ENCODE results near the gene KCTD15.

KCTD15 gene, protein sequence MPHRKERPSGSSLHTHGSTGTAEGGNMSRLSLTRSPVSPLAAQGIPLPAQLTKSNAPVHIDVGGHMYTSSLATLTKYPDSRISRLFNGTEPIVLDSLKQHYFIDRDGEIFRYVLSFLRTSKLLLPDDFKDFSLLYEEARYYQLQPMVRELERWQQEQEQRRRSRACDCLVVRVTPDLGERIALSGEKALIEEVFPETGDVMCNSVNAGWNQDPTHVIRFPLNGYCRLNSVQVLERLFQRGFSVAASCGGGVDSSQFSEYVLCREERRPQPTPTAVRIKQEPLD

DNA sequence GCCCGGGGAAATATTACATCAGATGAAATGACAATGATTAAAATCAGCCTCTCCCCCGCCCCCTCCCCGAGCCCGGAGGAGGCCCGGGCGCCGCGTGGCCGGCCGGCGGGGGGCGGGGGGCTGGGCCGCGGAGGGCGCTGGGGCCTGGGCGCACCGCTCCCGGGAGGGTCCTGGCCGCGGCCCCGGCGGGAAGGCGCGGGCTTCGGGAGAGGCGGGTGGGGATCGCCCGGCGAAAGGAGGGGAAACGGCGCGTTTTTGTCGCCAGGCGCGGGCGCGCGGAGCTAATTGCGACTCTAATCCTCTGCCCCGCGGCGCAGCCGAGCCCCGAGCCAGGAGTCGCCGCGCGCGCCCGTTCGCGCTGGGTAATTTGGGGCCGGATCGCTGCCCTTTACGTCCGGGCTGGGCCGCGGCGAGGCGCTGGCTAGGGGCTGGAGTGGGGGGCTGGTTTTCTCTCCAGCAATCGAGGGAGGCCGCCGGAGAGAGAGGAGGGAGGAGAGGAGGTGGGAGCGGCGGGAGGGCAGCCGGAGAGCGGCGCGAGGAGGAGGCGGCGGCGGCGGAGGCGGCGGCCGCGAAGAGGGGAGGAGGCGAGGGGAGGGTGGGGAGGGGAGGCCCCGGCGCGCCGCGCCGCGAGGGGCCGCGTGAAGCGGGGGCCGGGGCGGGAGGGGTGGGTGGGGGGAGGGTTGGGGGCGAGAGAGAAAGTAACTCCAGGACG lies at the start of gene KCTD15:
Gene KCTD15, plus strand, starts transcription at position 707 of the 712 bp plus-strand sequence. CDS start 3,585 bp downstream, outside the sequence.
- no peak for DNase-seq

DNA sequence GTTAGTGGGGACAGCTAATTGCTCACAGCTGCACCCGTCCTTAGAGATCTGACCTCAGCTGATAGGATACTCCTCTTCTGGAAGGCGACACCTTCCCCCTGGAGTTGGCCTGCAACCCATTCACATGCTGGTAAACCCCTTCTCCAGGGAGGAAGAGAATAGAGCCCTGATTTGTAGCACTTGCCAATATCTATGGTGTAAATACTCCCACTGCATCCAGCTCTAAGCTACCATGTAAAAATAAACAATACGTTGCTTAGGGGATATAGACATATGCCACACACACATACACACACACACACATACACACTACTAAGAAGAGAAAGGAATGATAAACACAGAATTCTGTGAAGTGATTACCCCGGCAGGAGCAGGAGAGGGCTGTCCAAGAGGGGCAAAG lies 49.4 kb upstream of the KCTD15 start:
- DNase-seq, result no peak

DNA sequence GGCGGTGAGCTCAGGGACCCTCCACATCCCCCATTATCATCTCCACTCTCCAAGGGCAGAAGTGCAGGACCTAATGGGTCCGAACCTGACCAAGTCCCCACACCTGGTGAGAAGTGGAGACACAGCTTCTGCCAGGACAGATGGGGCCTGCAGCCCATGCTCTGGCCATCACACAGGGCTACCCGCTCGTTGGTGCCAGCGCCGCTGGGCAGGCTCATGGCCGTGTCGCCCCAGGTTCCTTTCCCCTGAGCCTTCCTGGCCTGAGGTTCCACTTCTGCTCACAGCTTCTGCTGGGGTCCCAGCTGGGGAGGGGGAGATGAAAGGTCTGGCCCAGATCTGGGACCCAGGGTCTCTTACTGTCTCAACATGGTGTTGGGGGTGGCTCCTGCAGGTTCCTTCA lies 48.4 kb upstream of the KCTD15 start:
- DNase-seq, result no peak

DNA sequence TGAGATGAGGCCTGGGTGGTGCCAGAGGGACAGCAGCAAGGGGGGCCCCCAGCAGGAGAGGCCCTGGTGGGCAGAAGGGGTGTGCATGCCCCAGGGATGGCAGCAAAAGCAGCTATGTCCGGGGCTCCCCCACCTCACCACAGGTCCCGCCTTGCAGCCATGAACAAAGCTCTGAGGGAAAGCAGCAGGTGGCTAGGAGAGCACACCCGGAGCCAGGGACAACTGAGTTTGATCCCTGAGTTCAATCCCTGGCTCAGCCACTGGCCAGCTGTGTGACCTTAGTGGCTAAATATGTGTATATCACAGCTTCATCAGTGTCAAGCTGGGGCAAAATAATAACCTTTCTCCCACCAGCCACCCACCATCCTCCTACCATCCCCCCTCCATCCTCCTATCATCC lies 47.7 kb upstream of the KCTD15 start:
- DNase-seq, result no peak

DNA sequence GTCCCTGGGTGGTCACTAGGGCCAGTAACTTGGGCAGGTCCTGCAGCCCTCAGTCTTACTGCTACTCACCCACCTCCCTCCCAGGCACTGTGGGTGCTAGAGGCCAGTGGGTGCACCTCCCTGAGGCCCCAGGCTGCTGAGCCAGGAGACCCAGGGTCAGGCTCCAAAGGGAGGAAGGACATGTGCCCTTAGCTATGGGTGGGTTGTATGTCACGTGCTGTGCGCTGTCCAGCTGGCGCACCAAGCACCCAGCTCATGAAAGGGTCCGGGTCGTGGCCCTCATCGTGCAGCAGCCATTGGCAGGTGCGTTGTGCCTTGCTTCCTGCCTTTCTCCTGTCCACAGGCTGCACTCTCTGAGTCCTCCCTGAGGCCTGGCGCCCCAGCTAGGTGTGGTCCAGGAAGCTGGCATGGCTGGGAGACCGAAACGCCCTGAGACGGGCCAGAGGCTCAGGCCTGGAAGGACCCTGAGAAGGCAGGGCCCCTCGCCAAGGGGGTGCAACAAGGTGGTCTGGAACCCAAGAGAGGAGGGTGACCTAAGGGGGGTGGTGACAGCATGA lies 47.0 kb upstream of the KCTD15 start:
- no peak for DNase-seq

DNA sequence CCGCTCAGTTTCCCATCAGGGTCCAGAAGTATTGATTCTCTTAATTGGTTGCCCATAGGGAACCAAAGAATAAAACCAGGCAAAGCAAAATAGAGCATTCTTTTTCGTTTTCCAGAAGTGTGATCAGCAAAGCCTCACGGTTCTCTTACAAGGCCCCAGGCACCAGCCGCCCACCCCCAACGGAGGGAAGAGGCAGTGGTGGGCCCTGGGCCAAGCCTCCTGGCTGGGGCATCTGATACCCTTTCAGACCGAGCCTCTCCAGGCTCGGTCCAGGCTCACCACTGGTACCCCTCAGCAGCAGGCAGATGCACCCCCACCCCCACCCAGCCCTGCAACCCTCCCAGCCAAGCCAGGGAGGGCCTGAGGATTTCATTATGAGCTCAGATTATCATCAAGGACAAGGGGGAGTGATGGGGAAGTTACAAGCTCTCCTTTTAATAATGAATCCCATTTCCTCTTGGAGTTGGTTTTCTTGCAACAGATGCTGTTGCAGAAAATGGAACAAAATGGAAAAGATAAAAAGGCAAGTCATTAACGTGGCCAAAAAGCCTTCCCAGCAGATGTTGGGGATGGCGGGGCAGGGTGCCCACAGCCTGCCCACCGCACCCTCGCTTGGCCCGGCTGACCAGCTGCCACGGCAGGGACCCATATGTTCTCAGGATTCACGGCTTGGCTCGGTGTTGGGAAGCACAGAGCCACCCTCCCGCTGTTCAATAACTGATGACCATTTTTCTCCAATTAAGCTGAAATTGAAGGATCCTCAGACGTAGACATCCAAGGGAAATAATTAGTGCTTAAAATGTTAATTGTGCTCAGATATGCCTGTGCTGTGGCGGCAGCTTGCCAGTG lies 45.9 kb upstream of the KCTD15 start:
- DNase-seq, result no peak

DNA sequence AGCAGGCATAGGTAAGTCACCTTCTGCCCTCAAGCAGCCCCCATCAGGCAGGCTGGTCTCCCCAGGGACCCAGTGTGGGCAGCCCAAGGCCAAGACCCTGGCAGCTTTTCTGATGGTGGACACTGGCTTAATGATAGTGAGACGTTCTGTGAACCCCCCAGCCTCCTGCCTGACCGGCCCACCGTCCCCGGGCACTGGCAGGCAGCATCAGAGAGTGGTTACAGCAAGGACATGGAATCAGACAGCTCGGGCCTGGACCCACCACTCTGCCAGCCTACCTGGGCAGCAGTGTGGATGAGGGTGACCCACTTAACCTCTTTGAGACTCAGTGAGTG lies 45.3 kb upstream of the KCTD15 start:
- DNase-seq, result no peak

DNA sequence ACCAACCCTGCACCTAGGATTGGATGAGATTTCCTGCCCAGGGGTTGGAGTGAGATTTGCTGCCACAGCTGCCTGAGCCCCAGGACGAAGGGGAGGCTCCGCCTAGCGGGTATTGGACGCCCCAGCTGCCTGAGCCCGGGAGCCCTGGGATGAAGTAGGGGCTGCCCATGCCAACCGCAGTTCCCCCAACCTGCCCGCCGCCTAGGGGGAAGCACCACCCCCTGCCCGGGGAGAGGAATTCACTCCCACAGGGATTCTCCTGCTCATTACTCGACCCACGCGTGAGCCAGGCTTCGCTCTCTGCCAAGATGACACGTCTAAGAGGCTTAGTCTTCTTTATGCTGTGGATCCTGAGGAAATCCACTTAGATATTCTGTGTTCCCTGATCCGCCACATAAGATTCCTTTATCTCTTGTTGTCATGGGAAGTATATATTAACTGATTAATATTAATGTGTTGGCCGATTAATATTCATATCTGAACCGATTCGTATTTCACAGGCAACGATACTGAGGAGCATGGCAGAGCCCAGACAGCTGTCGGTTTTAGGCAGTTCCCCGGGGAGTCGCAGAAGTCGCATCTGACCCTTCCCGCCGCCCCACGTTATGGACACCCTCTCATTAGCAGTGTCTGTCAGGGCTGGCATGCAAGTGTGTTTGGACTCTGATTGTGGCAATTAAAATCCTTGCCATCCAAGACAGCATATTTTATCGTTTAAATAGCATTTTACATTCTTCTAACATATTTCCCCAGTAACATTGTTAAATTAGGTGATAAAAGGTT lies 44.5 kb upstream of the KCTD15 start:
- DNase-seq, result no peak

DNA sequence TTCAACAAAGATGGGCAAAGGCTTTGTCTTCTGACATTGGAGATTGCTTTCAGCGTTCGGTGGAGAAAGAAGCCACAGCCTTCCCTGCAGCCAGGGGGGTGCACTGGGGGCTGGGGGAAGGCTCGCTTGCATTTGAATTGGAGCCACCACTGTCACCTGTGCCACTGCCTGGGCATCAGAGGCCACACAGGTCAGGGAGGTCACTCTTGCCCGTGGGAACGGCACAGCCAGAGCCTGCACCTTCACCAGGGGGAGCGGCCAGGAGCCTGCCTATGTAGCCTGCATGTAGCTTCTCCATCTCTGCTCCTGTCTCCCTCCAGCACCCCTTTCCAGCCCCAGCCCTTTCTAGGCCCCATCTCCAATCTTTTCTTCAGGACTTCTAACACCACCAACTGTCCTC lies 43.7 kb upstream of the KCTD15 start:
- no peak for DNase-seq

DNA sequence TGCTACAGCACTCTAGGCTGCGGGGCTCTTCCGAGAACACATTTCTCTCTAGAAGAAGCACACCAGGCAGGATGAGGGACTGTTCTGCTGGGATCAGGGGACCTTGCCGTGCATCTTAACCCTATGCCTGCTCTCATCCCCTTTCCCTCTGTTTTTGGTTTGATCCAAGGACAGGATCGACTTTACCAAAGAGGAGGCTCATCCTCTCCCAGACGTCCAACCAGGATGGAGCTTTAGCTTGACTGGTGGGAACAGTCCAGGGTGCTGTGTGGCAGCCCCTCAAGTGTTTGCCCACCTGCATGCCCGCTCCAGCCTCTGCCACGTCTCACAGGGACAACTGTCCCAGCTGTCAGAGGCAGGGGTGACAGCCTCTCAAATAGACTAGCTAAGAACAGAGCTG lies 42.3 kb upstream of the KCTD15 start:
- DNase-seq, result no peak

DNA sequence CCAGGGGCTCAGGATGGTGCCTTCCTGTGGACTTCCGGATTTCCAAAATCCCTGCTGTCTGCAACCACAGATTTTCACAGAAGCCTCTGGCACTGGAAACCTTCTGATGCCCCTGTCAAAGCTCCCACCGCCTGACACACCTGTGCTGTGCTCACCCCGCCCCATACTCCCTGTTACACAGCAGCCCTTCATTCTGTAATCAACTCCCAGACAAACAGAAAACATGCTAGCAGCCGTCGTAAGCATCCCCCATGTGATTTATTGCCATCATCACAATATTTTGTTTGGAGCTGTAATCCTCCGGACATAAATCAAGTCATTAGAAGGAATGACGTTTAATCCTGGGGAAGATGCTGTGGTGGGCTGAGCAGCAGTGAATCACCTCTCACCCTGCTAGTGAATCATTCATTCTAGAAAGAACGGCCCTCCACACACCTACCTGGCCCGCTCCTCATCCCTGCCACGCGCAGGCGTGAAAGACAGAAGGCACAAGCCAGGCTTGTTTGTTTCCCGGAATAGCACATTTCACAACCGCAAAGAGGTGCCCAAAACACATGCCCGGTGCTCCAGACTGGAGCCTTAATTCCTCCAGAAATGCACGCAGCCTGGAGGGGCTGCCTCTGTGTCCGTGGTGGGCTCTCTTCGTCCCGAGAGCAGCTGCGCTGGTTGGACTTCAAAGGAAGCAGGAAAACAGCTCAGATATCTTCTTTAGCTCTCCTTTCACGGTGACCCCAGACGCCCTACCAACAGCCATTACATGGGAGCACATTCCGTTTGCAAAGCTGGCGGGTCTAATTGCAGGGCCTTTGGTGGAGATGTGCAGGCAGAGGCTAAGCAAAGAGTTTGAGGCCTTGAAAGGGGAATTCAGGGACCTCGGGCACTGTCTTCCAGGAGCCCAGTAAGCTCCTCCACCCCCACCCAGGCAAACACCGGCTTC lies 41.3 kb upstream of the KCTD15 start:
- DNase-seq, result no peak

DNA sequence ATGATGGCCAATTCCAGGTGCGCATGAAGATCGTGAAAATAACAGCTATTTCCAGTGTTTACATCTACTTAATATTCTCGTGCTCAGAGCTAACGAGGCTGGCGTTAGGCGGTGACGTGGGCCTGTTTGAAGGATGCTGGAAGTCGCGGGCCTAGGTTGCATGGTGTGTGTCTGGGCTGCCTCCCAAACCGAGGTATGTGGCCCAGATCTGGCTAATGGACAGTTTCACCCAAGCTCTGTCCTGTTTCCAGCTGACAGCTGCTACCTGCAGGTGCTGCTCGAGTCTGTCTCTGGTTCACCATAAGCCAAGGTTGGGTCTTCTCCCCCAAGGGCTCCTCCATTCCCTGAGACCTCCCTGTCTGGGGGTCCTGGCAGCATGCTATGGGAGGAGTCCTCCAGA lies 40.5 kb upstream of the KCTD15 start:
- no peak for DNase-seq

DNA sequence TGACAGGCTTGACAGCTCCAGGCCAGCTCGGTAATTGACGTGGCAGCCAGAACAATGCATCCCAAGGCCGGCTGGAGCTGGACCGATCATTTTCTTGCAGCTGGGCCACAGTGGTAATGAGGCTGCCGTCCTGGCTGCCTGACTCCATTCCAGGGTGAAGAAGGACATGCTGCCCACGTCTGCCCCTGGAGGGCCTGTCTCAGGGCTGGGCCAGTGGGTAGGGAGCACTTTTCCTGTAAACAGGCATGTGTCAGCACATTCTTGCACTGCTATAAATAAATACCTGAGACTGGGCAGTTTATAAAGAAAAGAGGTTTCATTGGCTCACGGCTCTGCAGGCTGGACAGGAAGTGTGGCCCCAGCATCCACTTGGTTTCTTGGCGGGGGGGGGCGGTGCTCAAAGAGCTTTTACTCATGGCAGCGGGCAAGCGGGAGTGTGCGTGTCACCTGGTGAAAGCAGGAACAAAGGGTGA lies 38.1 kb upstream of the KCTD15 start:
- no peak for DNase-seq

DNA sequence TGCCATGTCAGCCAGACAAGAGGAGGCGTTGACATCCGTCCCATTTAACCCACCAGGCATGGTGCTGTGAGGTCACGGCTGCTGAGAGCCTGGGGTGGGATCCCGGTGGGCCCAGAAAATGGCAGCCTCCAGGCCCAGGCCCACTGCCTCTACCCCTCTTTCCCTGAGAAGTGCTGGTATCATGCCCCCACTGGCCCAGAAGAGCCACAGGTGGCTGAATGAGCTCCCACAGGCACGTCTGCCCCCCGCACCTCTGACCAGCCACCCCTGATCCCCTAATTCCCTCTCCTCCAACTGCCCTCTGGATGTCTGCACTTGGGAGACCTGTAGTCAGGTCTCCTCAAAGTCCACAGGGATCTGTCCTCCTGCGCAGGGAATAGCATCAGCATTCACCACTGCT lies 37.3 kb upstream of the KCTD15 start:
- DNase-seq, result no peak

DNA sequence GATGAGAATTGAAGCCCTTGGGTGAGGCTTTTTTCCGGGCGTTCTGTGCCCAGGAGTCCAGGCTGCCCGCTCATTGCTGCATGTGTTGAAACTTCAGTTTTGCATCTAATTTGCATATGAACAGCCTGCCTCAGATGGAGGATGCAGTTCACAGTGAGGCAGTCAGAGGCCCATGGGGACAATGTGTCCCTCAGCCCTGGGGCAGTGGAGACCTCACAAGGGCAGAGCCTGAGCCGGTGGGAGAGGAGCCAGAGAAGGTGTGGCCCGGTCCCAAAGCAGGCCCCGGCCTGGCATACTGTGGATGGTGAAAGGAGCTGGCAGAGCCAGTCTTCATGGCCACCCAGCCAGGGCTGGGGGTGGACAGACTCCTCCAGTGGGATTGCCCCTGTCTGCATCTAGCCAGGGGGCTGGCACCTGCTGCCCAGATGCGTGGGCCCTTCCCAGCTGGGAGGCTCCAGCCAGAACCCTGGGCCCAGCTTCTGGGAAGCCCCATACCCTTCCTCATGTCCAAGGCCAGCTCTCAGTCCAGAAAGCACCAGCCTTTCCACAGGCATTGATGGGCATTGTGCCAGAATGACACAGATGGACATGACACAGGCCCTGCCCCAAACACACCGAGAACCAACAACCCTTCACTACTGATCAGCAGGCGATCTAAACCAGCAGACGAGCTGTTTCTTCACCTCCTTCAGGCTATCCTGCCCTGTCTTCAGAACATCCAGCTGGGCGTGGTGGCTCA lies 32.9 kb upstream of the KCTD15 start:
- no peak for DNase-seq

DNA sequence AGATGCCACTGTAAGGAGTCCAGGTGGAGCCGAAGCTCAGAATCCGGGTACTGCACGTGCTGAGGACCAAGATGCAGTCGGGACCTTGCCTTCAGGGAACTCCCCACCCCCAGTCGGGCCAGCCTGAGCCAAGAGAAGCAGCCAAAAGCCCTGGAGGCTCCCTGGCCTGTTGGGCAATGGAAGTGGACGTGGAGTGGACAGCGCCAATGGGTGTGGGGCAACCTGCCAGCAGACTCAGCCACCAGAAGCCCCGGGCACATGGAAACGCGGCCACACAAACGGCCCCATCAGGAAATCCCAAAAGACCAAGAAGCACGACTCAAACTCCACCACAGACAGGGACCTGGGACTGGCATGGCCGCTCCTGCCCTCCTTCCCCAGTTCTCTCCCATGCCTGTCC lies 30.0 kb upstream of the KCTD15 start:
- no peak for DNase-seq

DNA sequence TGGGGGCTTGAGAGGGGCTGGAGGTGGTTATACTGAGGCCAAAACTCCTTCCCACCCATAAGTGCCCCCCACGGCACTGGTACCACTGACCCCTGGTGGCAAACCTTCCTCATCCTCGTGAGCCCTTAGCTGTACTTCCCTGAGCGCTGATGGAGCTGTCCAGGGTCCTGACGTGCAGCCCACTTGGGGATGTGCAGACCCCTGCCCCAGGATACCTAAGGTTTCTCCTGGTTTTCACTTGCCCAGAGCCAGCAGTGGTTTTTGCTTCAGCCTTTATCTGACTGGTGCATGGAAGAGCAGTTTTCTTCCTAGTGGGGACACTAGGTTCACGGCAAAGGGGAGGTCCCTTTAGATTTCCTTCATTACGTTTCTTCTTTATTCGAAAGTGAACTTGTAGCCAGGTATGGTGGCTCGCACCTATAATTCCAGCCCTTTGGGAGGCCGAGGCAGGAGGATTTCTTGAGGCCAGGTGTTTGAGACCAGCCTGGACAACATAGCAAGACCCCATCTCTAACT lies 28.7 kb upstream of the KCTD15 start:
- no peak for DNase-seq

DNA sequence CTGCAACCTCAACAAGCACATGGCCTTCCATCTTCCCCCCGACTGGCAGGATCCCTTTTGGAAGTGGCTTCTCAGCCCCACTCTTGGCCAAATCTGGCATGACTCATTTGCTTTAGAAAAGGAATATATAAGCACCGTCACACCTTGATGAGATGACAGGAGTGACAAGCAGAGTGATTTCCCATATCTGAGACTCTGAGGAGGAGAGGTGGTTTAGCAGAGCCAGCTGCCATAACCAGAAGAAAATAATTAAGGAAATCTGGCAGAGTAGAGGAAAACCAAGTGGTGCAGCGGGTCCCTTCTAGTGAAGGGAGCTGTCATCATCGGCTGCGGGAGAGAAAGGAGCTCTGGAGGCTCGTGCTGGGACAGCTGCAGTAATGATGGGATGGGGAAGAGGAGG lies 27.5 kb upstream of the KCTD15 start:
- DNase-seq, result no peak

DNA sequence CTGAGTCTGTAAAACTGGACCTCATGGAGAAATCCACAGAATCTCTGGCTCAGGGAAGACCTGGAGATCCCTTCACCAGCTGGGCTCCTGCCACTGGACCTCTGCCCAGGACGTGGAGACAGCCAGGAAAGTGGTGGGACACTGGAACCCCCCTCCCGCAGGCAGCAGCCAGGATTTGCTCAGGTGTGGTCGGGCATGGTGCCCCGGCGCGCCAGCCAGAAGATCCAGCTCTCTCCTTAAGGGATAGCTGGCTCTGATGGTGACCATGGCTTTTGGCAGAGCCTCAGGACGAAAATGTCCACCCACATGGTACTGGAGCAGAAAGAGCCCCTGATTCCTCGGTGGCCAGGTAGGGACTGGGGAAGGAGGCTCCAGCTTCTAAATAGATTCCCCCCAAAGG lies 26.6 kb upstream of the KCTD15 start:
- DNase-seq, result no peak

DNA sequence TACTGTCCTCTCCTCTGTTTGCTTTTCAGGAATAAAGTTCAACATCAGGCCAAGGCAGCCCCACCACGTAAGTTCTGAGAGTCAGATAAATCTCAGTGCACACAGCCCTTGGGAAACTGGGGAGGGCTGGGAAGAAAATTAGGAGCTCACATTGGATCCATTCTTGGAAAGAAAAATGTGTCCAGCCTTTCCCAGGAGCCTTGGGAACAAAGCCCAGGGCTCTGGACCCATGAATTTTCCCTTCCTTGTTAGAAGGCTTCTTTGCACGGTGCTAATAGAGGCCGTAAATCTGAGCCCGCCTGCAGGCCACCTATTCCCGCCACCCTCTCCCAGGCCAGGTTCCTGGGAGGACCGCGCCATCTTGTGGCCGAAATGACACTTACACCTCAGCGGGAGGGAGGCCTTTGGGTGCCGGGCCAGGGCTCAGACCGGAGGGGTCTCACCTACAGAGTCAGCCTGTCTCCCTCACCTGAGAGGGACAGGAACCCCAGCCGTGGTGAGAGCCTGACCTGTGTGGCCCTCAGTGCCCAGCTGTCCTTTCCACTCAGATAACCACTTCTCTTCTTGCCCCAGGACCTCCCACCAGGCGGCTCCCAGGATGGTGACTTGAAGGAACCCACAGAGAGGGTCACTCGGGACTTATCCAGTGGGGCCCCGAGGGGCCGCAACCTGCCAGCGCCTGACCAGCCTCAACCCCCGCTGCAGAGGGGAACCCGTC lies 25.1 kb upstream of the KCTD15 start:
- DNase-seq, result peak; percentile 14 to 47 (median 34)
